ENCODE data around the gene MYG1.

DNA sequence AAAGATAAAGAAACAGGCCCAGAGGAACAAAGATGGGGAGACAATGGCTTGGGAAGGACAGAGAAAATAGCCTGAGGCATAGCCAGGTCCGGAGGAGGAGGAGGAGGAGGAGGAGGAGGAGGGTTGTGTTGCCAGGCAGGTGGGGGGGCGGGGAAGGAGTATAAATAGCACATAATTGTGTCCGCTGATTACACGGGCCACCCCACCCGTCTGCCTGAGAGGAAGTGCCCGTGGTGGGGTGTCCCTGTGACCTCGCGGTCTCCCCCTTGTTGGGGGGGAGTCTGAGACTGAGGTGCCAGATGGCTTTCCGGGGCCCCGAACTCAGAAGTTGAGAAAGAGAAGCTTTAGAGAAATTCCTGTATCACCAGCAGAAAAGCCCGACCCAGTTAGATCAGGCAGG lies 38.5 kb downstream of the MYG1 start:
- TF ChIP-seq, protein P1, sequence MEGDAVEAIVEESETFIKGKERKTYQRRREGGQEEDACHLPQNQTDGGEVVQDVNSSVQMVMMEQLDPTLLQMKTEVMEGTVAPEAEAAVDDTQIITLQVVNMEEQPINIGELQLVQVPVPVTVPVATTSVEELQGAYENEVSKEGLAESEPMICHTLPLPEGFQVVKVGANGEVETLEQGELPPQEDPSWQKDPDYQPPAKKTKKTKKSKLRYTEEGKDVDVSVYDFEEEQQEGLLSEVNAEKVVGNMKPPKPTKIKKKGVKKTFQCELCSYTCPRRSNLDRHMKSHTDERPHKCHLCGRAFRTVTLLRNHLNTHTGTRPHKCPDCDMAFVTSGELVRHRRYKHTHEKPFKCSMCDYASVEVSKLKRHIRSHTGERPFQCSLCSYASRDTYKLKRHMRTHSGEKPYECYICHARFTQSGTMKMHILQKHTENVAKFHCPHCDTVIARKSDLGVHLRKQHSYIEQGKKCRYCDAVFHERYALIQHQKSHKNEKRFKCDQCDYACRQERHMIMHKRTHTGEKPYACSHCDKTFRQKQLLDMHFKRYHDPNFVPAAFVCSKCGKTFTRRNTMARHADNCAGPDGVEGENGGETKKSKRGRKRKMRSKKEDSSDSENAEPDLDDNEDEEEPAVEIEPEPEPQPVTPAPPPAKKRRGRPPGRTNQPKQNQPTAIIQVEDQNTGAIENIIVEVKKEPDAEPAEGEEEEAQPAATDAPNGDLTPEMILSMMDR (IDR thresholded peaks at IDR 0.05; ENCODE audit: poor library complexity) = no peak
- TF ChIP-seq EZH2 (IDR thresholded peaks at IDR 0.05; ENCODE audit: borderline replicate concordance) (no peak), EZH2phosphoT487 (IDR thresholded peaks at IDR 0.05; ENCODE audit: low read depth, severe bottlenecking, unreplicated experiment) (no peak)
